SU-DHL-6 (cell line): ENCODE data around the gene PPP4R3A.

Experiments
- EZH2phosphoT487 ChIP-seq: fragments of 200-600 bp; sonication (generic), shearing (Covaris generic); conservative IDR thresholded peaks from 2 replicates; pipeline ENCODE4 v1.6.1; 2018; ENCODE audit warnings: mild to moderate bottlenecking, antibody characterized with exemption, low read length, moderate library complexity, mixed read lengths
- TF ChIP-seq, protein P1 (sequence below): fragments of 200-600 bp; sonication (generic); IDR thresholded peaks from one replicate; pipeline ENCODE4 v1.5.1; 2017; ENCODE audit warnings: antibody characterized with exemption, mild to moderate bottlenecking, low read length, moderate library complexity; ENCODE audit not compliant: insufficient read depth, poor library complexity, severe bottlenecking

- TF ChIP-seq, protein P1, sequence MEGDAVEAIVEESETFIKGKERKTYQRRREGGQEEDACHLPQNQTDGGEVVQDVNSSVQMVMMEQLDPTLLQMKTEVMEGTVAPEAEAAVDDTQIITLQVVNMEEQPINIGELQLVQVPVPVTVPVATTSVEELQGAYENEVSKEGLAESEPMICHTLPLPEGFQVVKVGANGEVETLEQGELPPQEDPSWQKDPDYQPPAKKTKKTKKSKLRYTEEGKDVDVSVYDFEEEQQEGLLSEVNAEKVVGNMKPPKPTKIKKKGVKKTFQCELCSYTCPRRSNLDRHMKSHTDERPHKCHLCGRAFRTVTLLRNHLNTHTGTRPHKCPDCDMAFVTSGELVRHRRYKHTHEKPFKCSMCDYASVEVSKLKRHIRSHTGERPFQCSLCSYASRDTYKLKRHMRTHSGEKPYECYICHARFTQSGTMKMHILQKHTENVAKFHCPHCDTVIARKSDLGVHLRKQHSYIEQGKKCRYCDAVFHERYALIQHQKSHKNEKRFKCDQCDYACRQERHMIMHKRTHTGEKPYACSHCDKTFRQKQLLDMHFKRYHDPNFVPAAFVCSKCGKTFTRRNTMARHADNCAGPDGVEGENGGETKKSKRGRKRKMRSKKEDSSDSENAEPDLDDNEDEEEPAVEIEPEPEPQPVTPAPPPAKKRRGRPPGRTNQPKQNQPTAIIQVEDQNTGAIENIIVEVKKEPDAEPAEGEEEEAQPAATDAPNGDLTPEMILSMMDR, result no peak
- no peak for TF ChIP-seq EZH2phosphoT487
Observed at GRCh38 chr14:91555531-91555930, 45.4 kb upstream of the PPP4R3A start.
